A673 (cell line): ENCODE measurements around the gene PPP2R5C.

Source experiments
- CTCF ChIP-seq: fragments of 300-800, 200-600 bp; sonication (generic); conservative IDR thresholded peaks from 2 replicates; pipeline ENCODE4 v1.5.1; 2017; ENCODE audit warnings: low read depth, mild to moderate bottlenecking, antibody characterized with exemption, low read length, moderate library complexity, mixed read lengths
- EZH2 ChIP-seq: fragments of 200-600 bp; sonication (generic); IDR thresholded peaks from 2 replicates; pipeline ENCODE4 v1.6.1; 2017; ENCODE audit warnings: borderline replicate concordance, low read depth, mild to moderate bottlenecking, mixed read lengths, antibody characterized with exemption, low read length; ENCODE audit not compliant: poor library complexity, severe bottlenecking

DNA sequence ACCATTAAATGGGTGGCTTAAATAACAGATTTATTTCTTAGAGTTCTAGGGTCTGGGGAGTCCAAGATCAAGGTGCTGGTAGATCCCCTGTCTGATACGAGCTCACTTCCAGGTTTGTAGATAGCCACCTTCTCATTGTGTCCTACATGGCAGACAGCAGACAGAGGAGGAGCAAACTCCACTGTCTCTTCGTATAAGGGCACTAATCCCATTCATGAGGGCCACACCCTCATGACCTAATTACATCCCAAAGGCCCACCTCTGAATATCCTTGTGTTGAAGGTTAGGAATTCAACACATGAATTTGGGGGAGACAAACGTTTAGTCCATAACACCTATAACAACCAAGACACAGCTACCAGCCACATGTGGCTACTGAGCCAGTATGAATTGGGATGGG is 47.1 kb upstream of the PPP2R5C start:
- TF ChIP-seq CTCF: no peak
- TF ChIP-seq EZH2: no peak
